Thoracic aorta (tissue), 2 donors: ENCODE results near the gene DYRK1B. TPM values are rescaled to one million over a fixed set of nuclear protein-coding genes. Genes with fewer than 3 reads are reported as not detected.
"Not testable (repeated sequence)": the region's sequence is repeated elsewhere in the genome, so short reads cannot be mapped to it uniquely, and the experiment has no call there.

Experiments
- ATAC-seq: fragments of 150-250 bp; one replicate; pipeline ENCODE4 v1.8.0; 2017; ENCODE audit warnings: low read depth; ENCODE audit not compliant: insufficient number of reproducible peaks, low FRiP score
- DNase-seq: peaks from one replicate; pipeline ENCODE4 v3.0.0-alpha.2; 2020; ENCODE audit warnings: low spot score
- H3K27ac ChIP-seq, 2 donors: fragments of 200-600 bp; sonication (generic); 1 replicate in 1 of 2; 2 replicates in 1 of 2; pipeline ENCODE4 v1.5.1; 2016; ENCODE audit warnings: mild to moderate bottlenecking in 2 of 2, moderate library complexity in 2 of 2
- H3K27me3 ChIP-seq: fragments of 200-600 bp; sonication (generic); replicated peaks from 2 replicates; pipeline ENCODE4 v1.6.0; 2016; ENCODE audit warnings: mild to moderate bottlenecking; ENCODE audit not compliant: insufficient read depth
- H3K36me3 ChIP-seq: fragments of 200-600 bp; sonication (generic); one replicate; pipeline ENCODE4 v1.5.1; 2016
- H3K4me1 ChIP-seq, 2 donors: fragments of 200-600 bp; sonication (generic); 1 replicate in 1 of 2; 2 replicates in 1 of 2; pipeline versions ENCODE4 v1.5.1 to v1.6.0; 2016; ENCODE audit warnings: low read depth in 2 of 2, mild to moderate bottlenecking in 1 of 2; ENCODE audit not compliant: control insufficient read depth in 1 of 2
- H3K4me3 ChIP-seq: fragments of 200-600 bp; sonication (generic); 2 replicates; pipeline ENCODE4 v1.5.1; 2016; ENCODE audit warnings: mild to moderate bottlenecking
- H3K9me3 ChIP-seq: fragments of 200-600 bp; sonication (generic); 2 replicates; pipeline ENCODE4 v1.5.1; 2016
- CTCF ChIP-seq: fragments of 200-600 bp; sonication (generic); IDR thresholded peaks from one replicate; pipeline ENCODE4 v1.5.1; 2019; ENCODE audit warnings: antibody characterized with exemption
- total RNA-seq, 2 donors: library from RNA; depleted of rRNA; stranded (reverse); fragments of >200 nt; gene quantifications; one replicate each; pipeline versions ENCODE4 v1.1.0 to v1.2.3, GENCODE V29; 2016

Gene DYRK1B
- total RNA-seq, 2 donors from 2014 or later = 8.9 to 10.2 TPM

DNA sequence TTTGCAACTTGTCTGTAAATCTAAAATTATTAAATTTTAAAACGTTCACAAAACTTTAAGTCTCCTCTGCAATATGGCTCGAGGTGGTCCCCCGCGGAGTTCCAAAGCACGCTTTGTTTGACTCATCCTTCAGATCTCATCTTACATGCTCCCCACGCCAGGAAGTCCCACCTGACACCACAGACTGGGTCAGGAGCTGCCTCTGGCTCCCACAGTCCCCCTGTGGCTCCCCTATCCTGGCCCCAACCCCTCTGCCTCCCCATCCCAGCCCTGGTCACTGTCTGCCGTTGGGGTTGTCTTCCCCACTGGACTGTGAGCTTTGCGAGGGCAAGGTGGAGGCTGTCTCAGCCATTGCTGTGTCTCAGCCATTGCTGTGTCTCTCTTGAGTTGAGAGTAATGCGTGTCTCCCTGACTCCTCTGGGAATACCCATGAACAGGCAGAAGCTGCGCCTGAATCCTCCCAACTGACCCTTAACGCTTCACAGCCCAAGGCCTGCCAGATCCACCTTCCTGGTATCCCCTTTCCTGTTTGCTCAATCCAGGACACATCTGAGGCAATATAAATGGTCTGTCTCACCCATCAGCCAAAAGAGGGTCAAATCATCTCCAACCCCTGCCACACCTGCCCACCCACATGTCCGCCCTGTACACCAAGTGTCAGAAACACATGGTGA lies 15.9 kb downstream of the DYRK1B start:
- no peak for ATAC-seq
- no peak for TF ChIP-seq CTCF
- H3K4me1 ChIP-seq = no peaks in the 10 kb centered on the region
- H3K27me3 ChIP-seq = no peaks in the 10 kb centered on the region
- DNase-seq = no peak
- no peaks in the 10 kb centered on the region for H3K36me3 ChIP-seq
- no peak overlapping the region for H3K4me3 ChIP-seq
- H3K9me3 ChIP-seq = no peaks in the 10 kb centered on the region
- no peak overlapping the region for H3K27ac ChIP-seq

DNA sequence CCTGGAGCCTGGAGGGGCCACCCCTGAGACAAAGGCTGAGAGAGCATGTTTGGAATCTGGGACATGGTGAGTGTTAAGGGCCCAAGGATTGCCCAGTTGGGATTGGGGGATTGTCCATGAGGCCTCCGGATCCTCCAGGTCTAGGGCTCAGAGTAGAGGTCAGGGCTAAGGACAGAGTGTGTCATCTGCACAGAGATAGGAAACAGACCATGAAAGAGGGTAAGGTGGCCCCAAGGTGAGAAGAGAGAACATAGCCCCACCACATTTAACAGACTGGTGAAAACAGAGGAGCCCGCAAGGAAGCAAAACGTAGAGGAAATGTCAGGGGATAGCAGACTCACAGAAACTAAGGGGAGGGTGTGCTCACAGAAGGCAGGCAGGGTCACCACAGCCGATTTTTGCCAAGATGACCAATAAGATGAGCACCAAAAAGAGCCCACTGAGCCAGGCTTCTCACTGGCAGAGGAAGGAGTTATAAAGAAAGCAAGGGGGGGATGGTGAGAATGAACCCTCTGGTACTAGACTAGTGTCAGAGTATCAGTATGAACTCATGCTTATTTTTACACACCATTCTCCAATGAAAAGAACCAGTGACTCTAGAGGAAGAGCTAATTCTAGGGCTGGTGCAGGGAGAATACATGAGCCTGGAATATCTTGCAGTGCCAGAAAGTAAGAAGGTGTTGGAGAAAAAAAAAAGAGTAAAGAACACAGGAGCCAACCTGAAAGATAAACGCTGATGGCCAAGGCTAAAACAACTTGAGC lies 17.5 kb downstream of the DYRK1B start:
- ATAC-seq = no peak
- no peaks in the 10 kb centered on the region for H3K9me3 ChIP-seq
- TF ChIP-seq CTCF = no peak
- no peak overlapping the region for H3K27ac ChIP-seq
- no peak for DNase-seq
- no peaks in the 10 kb centered on the region for H3K4me1 ChIP-seq
- H3K27me3 ChIP-seq = no peaks in the 10 kb centered on the region
- H3K4me3 ChIP-seq = no peak overlapping the region
- H3K36me3 ChIP-seq = no peaks in the 10 kb centered on the region

- no peak for ATAC-seq
- Histone ChIP-seq H3K27ac (no peak overlapping the region), H3K36me3 (no peaks in the 10 kb centered on the region), H3K4me3 (no peak overlapping the region), H3K9me3 (no peaks in the 10 kb centered on the region), H3K27me3 (no peaks in the 10 kb centered on the region), H3K4me1 (no peaks in the 10 kb centered on the region)
- no peak for TF ChIP-seq CTCF
- DNase-seq = no peak
These were observed 19.4 kb downstream of the DYRK1B start for GRCh38 chr19:39814595-39814994.

DNA sequence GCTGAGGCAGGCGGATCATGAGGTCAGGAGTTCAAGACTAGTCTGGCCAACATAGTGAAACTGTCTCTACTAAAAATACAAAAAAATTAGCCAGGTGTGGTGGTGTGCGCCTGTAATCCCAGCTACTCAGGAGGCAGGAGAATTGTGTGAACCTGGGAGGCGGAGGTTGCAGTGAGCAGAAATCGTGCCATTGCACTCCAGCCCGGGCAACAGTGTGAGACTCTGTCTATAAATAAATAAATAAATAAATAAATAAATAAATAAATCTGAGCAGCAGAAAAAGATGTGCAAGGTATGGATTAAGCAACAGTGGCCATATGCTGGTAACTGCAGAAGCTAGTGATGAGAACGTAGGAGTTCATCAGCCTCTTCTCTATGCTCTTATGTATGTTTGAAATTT lies 19.9 kb downstream of the DYRK1B start:
- not testable (repeated sequence) for H3K36me3 ChIP-seq, H3K27ac ChIP-seq, H3K4me3 ChIP-seq, ATAC-seq, H3K4me1 ChIP-seq, H3K9me3 ChIP-seq, DNase-seq, H3K27me3 ChIP-seq

DNA sequence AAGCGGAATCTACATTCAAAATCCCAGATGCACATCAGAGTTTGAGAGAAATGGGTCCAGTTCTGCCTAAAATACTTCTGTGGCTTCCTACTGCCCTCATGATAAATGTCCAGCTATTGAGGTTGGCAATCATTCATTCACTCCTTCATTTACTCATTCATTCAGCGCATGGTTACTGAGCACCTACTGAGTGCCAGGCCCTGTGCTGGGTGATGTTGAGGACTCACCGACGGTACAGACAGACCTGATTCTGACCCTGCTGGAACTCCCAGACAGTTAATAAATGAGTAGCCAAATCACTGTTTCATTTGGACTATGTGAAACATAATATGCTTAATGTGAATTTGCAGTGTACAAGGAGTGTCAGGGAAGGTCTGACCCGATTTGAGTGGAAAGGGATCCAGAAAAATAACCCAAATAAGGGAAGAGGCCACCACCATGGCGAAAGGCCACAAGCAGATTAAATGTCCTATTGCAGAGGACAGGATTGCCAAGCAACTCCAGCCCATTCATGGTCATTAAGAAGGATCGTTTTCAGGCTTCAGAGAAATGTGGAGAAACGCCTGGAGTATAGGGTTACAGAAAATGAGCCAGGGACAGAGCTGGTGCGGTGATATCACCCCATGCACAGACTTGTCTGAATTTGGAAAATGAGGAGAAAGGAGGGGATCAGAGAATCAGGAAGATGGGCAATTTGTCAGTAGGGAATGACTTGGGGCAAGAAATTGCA lies 20.5 kb downstream of the DYRK1B start:
- ATAC-seq = no peak
- Histone ChIP-seq H3K4me1 (no peaks in the 10 kb centered on the region), H3K9me3 (no peaks in the 10 kb centered on the region), H3K36me3 (no peaks in the 10 kb centered on the region), H3K4me3 (no peak overlapping the region), H3K27ac (no peak overlapping the region), H3K27me3 (no peaks in the 10 kb centered on the region)
- DNase-seq = no peak
- TF ChIP-seq CTCF = no peak
